ENCODE results near the gene C1QTNF8. TPM values are rescaled to one million over a fixed set of nuclear protein-coding genes. Genes with fewer than 3 reads are reported as not detected.
A peak's percentile ranks its signal among the peaks of the same experiment; 100 is the strongest.

C1QTNF8 gene
- polyA plus RNA-seq, 2 of the 4 experiments (the other 2 are of a cell fraction): not detected

- TF ChIP-seq ZFP36 (IDR thresholded peaks at IDR 0.05; ENCODE audit: borderline replicate concordance, partially characterized antibody) (peak; percentile 86), POLR2A (IDR thresholded peaks at IDR 0.05; ENCODE audit: low read length) (no peak)
- POLR2A ChIA-PET: no interaction called here
- Histone ChIP-seq H3K27ac (no peak overlapping the region; a peak in 1 of 6 replicates), H3K9me3 (no peaks in the 10 kb centered on the region), H3K4me3 (no peak overlapping the region), H3K4me1 (peaks cover 13% of the 10 kb centered on the region; the same call in 1 of the 3 replicates), H3K4me2 (peak overlapping the region; percentile 28; the same call in 2 of the 3 replicates)
- CTCF ChIA-PET: interaction anchor here (0.5 to 4.5 kb wide), 8 partner anchors 17 to 178 kb away, joined by 3 to 26 read pairs (median 4); no protein-coding TSS in a partner anchor
- DNase-seq (ENCODE audit: low read depth in 1 of 2, low spot score in 1 of 2): no peak
- no peak for FAIRE-seq
- ATAC-seq: peak in 1 of 2 experiments; percentile 27; a peak in 3 of 6 replicates
- WGBS (ENCODE audit: missing lambda C conversion rate): 30% methylated on average over 23 of the region's 42 CpGs
Measured at GRCh38 chr16:1108299-1109252, 12.5 kb upstream of the C1QTNF8 start.

DNA sequence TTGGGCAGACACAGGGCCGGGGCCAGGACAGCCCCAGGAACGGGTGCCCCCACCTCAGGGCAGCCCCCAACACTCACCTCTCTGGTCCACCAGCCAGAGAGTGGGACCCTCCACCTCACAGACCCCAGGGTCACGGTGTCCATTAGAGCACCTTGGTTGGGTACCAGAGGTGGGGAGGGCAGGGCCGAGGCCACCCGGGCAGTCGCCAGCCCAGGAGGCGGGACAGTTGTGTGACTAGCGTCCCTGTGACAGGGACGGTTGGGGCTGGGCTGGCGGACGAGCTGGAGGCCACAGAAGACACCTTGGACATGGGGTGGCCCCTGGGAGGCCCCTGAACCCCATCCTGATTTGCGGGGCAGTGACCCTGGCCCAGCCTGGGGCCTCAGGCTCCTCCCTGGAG is 11.7 kb upstream of the C1QTNF8 start:
- TF ChIP-seq MYC (IDR thresholded peaks at IDR 0.05; ENCODE audit: borderline replicate concordance, low read length) (no peak), GATA3 (IDR thresholded peaks at IDR 0.05; ENCODE audit: borderline replicate concordance) (no peak)
- 81% methylated on average over 3 of the region's 12 CpGs for WGBS (ENCODE audit: missing lambda C conversion rate)
- CTCF ChIA-PET: interaction anchor here (0.5 to 4.5 kb wide), 9 partner anchors 10 to 178 kb away, joined by 3 to 26 read pairs (median 5); no protein-coding TSS in a partner anchor
- no peak overlapping the region for H3K4me3 ChIP-seq
- no peak for FAIRE-seq
- peaks cover 17% of the 10 kb centered on the region; the same call in 2 of the 3 replicates for H3K4me1 ChIP-seq
- no peak for DNase-seq (ENCODE audit: low read depth in 1 of 2, low spot score in 1 of 2)
- no peak overlapping the region for H3K4me2 ChIP-seq
- no peak for ATAC-seq
- POLR2A ChIA-PET: no interaction called here
- H3K27ac ChIP-seq: no peak overlapping the region
- H3K9me3 ChIP-seq: no peaks in the 10 kb centered on the region

- CTCF ChIA-PET: interaction anchor here (0.5 to 4.5 kb wide), 14 partner anchors 8 to 131 kb away, joined by 3 to 26 read pairs (median 5); no protein-coding TSS in a partner anchor
- POLR2A ChIA-PET: no interaction called here
- H3K4me2 ChIP-seq: no peak overlapping the region
- 52% methylated on average over 7 of the region's 22 CpGs for WGBS (ENCODE audit: missing lambda C conversion rate)
- FAIRE-seq (no peak), DNase-seq (ENCODE audit: low read depth in 1 of 2, low spot score in 1 of 2) (no peak), ATAC-seq (no peak)
- no peaks in the 10 kb centered on the region for H3K9me3 ChIP-seq
- TF ChIP-seq, protein P1, sequence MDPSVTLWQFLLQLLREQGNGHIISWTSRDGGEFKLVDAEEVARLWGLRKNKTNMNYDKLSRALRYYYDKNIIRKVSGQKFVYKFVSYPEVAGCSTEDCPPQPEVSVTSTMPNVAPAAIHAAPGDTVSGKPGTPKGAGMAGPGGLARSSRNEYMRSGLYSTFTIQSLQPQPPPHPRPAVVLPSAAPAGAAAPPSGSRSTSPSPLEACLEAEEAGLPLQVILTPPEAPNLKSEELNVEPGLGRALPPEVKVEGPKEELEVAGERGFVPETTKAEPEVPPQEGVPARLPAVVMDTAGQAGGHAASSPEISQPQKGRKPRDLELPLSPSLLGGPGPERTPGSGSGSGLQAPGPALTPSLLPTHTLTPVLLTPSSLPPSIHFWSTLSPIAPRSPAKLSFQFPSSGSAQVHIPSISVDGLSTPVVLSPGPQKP (IDR thresholded peaks at IDR 0.05; ENCODE audit: low read depth, low read length): no peak
- TF ChIP-seq RFX5 (IDR thresholded peaks at IDR 0.05) (no peak), USF2 (IDR thresholded peaks at IDR 0.05) (no peak), PHF8 (IDR thresholded peaks at IDR 0.05; ENCODE audit: borderline replicate concordance, low read depth) (no peak), NR3C1 (IDR thresholded peaks at IDR 0.05) (no peak), NPAS2 (CRISPR knock-in tag; IDR thresholded peaks at IDR 0.05; ENCODE audit: borderline replicate concordance) (no peak), KDM5A (IDR thresholded peaks at IDR 0.05) (no peak), ESRRA (IDR thresholded peaks at IDR 0.05; ENCODE audit: borderline replicate concordance, low read length) (no peak)
- no peak overlapping the region for H3K4me3 ChIP-seq
- H3K4me1 ChIP-seq: peaks cover 17% of the 10 kb centered on the region; the same call in 2 of the 3 replicates
- no peak overlapping the region for H3K27ac ChIP-seq
Measured at GRCh38 chr16:1107141-1107540, 11.1 kb upstream of the C1QTNF8 start.

DNA sequence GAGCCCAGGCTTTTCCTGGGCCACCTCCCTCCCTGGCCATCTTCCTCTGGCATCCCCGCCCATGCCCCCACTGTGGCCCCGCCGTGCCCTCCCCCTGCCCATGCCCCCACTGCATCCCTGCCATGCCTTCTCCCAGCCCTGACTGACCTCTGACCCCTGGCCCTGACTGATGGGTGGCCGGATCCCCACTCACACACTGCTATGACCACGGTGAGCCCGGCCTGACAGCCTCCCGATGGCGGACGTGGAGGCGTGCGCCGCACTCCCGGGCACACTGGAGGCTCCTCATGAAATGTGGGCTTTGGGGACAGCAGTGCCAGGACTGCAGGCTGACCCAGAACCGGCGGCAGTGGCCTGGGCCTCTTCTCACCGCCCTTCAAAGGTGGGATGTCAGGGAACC is 10.6 kb upstream of the C1QTNF8 start:
- 59% methylated on average over 12 of the region's 16 CpGs for WGBS (ENCODE audit: missing lambda C conversion rate)
- no peak overlapping the region for H3K27ac ChIP-seq
- H3K4me1 ChIP-seq: peaks cover 17% of the 10 kb centered on the region; the same call in 2 of the 3 replicates
- H3K9me3 ChIP-seq: no peaks in the 10 kb centered on the region
- DNase-seq (ENCODE audit: low read depth in 1 of 2, low spot score in 1 of 2): no peak
- no peak overlapping the region for H3K4me3 ChIP-seq
- 0 out of 3 replicates have a peak, but pooled peaks have one; percentile 29 for TF ChIP-seq CTCF (IDR thresholded peaks at IDR 0.05)
- TF ChIP-seq HOXB5 (CRISPR knock-in tag; IDR thresholded peaks at IDR 0.05): no peak
- H3K4me2 ChIP-seq: peak overlapping the region; percentile 64; the same call in 1 of the 3 replicates
- ATAC-seq: peak; percentile 1; a peak in 3 of 6 replicates
- POLR2A ChIA-PET: no interaction called here
- FAIRE-seq: no peak
- CTCF ChIA-PET: interaction anchor here (0.5 to 4.5 kb wide), 20 partner anchors 9 to 207 kb away, joined by 3 to 26 read pairs (median 4); no protein-coding TSS in a partner anchor

All from A549 (cell line).